SK-N-SH treated with all-trans-retinoic acid at 6 μM for 48 hours (cell line): ENCODE measurements around the gene DHDH.

ENCODE experiments used
- ARNTL ChIP-seq: fragments of 450-650 bp; formaldehyde crosslinking; IDR thresholded peaks from 2 replicates; pipeline ENCODE4 v1.5.0; 2020; ENCODE audit warnings: low read depth, mild to moderate bottlenecking, moderate library complexity, borderline replicate concordance
- ESRRG ChIP-seq: fragments of 250-450 bp; sonication (Bioruptor Pico); IDR thresholded peaks from 2 replicates; pipeline ENCODE4 v1.6.1; 2021; ENCODE audit warnings: mild to moderate bottlenecking
- RARB ChIP-seq: fragments of 250-450 bp; sonication (Bioruptor Pico); IDR thresholded peaks from 2 replicates; pipeline ENCODE4 v1.8.0; 2021; ENCODE audit warnings: mild to moderate bottlenecking, moderate library complexity
- SNAI2 ChIP-seq: fragments of 250-450 bp; sonication (Bioruptor Pico); IDR thresholded peaks from 2 replicates; pipeline ENCODE4 v1.5.0; 2020; ENCODE audit warnings: mild to moderate bottlenecking, moderate library complexity
- ZC3H10 ChIP-seq: fragments of 250-450 bp; sonication (Bioruptor Pico); IDR thresholded peaks from 2 replicates; pipeline ENCODE4 v1.5.1; 2021; ENCODE audit warnings: mild to moderate bottlenecking, moderate library complexity
- ZFP3 ChIP-seq: fragments of 250-450 bp; sonication (Bioruptor Pico); IDR thresholded peaks from 2 replicates; pipeline ENCODE4 v1.5.0; 2020; ENCODE audit warnings: mild to moderate bottlenecking, moderate library complexity
- ZFP30 ChIP-seq: fragments of 450-650 bp; formaldehyde crosslinking; IDR thresholded peaks from 2 replicates; pipeline ENCODE4 v1.5.0; 2022; ENCODE audit warnings: mild to moderate bottlenecking, moderate library complexity
- ZNF8 ChIP-seq: fragments of 450-650 bp; formaldehyde crosslinking; IDR thresholded peaks from 2 replicates; pipeline ENCODE4 v1.5.0; 2020; ENCODE audit warnings: mild to moderate bottlenecking, moderate library complexity

GRCh38 chr19:48947258-48947542, 13.7 kb downstream of the DHDH start:
- TF ChIP-seq ARNTL (CRISPR knock-in tag) (no peak), SNAI2 (CRISPR knock-in tag) (no peak), ZC3H10 (no peak), ZFP30 (CRISPR knock-in tag) (no peak), ZNF8 (CRISPR knock-in tag) (no peak), ESRRG (no peak), RARB (CRISPR knock-in tag) (no peak), ZFP3 (CRISPR knock-in tag) (no peak)
